HG03565 (cell line): ENCODE measurements around the gene NRG3.

ENCODE experiments used
- ATAC-seq: cut with Tn5 transposase; IDR thresholded peaks from one replicate; pipeline ENCODE4 v1.9.1; 2021; ENCODE audit warnings: mild to moderate bottlenecking, moderate library complexity; ENCODE audit not compliant: unreplicated experiment

NRG3 gene

GRCh38 chr10:82206831-82207230 is 331.8 kb downstream of the NRG3 start:
- ATAC-seq = no peak

- ATAC-seq = no peak
These were observed 333.7 kb downstream of the NRG3 start for GRCh38 chr10:82208726-82209125.

GRCh38 chr10:82210331-82210730 is 335.3 kb downstream of the NRG3 start:
- ATAC-seq = no peak

- no peak for ATAC-seq
These were observed 336.4 kb downstream of the NRG3 start for GRCh38 chr10:82211346-82211745.

GRCh38 chr10:82212753-82213152 is 337.8 kb downstream of the NRG3 start:
- ATAC-seq = no peak

- ATAC-seq = no peak
These were observed 338.8 kb downstream of the NRG3 start for GRCh38 chr10:82213784-82214183.

GRCh38 chr10:82221056-82221455 is 346.1 kb downstream of the NRG3 start:
- no peak for ATAC-seq

- no peak for ATAC-seq
These were observed 346.7 kb downstream of the NRG3 start for GRCh38 chr10:82221601-82222149.

GRCh38 chr10:82228701-82229100 is 353.7 kb downstream of the NRG3 start:
- no peak for ATAC-seq

- no peak for ATAC-seq
These were observed 359.2 kb downstream of the NRG3 start for GRCh38 chr10:82234173-82234572.

GRCh38 chr10:82236084-82236731 is 361.2 kb downstream of the NRG3 start:
- no peak for ATAC-seq

- ATAC-seq = no peak
These were observed 363.3 kb downstream of the NRG3 start for GRCh38 chr10:82238291-82238690.

GRCh38 chr10:82240408-82240807 is 365.4 kb downstream of the NRG3 start:
- ATAC-seq = no peak

- no peak for ATAC-seq
These were observed 367.8 kb downstream of the NRG3 start for GRCh38 chr10:82242778-82243177.

GRCh38 chr10:82245157-82245556 is 370.2 kb downstream of the NRG3 start:
- ATAC-seq = no peak

GRCh38 chr10:82245906-82246560 is 371.0 kb downstream of the NRG3 start:
- no peak for ATAC-seq

GRCh38 chr10:82249141-82249540 is 374.1 kb downstream of the NRG3 start:
- no peak for ATAC-seq

- no peak for ATAC-seq
These were observed 376.4 kb downstream of the NRG3 start for GRCh38 chr10:82251222-82251906.

GRCh38 chr10:82252081-82252480 is 377.1 kb downstream of the NRG3 start:
- ATAC-seq = no peak

- ATAC-seq = no peak
These were observed 379.2 kb downstream of the NRG3 start for GRCh38 chr10:82254237-82254636.

GRCh38 chr10:82256275-82256674 is 381.3 kb downstream of the NRG3 start:
- no peak for ATAC-seq

- ATAC-seq = no peak
These were observed 391.4 kb downstream of the NRG3 start for GRCh38 chr10:82266438-82266837.
